Measurements from ENCODE around the gene RNF32.
"Not testable (repeated sequence)": the region's sequence is repeated elsewhere in the genome, so short reads cannot be mapped to it uniquely, and the experiment has no call there.

RNF32 gene

DNA sequence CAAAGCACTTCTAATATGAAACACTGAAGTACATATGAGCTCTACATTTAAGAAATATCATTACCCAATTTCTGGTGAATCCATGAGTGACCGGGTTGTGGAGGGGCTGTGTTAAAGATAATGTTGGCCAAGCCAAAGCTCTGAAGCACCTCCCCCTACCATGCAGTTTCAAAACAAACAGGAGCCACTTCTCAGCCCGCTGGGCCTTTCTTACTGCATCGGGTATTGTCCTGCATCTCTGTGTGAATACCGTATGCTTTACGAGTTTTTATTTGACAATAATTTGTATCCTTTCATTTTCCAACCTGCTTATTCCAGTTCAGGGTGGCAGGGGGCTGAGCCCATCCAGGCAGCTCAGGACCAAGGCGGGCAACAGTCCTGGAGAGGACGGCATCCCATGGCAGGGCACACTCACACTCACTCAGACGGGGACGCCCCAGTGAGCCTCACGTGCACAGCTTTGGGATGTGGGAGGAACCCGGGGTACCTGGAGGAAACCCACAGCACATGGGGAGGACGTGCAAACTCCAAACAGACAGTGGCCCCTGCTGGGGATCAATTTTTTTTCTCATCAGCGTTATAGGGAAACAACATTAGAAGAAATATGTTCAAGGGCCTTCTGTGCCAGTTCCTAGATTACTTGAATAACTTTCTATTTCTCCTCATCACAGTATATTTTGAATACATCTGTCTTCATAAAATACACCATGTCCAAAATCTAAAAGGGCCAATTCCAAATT is 1.9 kb downstream of the RNF32 start:
- DNase-seq = no peak

DNA sequence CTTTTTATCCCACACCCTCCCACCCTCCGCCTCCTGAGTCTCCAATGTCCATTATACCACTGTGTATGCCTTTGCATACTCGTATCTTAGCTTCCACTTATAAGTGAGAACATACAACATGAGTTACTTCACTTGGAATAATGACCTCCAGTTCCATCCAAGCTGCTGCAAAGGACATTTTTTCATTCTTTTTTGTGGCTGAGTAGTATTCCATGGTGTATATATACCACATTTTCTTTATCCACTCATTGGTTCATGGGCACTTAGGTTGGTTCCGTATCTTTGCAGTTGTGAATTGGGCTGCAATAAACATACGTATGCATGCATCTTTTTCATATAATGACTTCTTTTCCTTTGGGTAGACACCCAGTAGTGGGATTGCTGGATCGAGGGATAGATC is 6.8 kb downstream of the RNF32 start:
- not testable (repeated sequence) for DNase-seq

- no peak for DNase-seq
These were observed 9.5 kb downstream of the RNF32 start for GRCh38 chr7:156650042-156650441.

- DNase-seq = no peak
These were observed 10.9 kb downstream of the RNF32 start for GRCh38 chr7:156651474-156651873.

DNA sequence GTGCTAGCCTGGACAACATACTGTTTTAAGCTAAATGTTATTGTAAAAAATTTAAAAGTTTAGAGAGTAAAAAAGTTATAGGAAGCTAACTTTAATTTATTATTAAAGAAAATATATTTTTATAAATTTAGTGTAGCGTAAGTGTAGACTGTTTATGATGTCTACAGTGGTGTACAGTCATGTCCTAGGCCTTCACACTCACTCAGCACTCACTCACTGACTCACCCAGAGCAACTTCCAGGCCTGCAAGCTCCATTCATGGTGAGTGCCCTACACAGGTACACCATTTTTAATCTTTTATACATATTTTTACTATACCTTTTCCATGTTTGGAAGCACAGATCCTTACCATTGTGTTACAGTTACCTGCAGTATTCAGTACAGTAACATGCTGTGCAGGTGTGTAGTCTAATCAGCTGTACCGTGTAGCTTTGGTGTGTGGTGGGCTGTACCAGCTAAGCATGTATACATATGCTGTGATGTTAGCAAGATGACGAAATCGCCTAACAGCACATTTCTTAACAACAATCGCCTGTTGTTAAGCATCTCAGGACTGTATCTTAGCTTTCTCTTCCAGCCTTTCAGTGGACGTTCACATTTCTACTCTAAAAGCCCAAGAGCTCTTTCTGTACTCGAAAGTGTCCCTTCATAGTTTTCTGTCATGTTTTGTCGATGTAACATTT is 12.5 kb downstream of the RNF32 start:
- DNase-seq = no peak

DNA sequence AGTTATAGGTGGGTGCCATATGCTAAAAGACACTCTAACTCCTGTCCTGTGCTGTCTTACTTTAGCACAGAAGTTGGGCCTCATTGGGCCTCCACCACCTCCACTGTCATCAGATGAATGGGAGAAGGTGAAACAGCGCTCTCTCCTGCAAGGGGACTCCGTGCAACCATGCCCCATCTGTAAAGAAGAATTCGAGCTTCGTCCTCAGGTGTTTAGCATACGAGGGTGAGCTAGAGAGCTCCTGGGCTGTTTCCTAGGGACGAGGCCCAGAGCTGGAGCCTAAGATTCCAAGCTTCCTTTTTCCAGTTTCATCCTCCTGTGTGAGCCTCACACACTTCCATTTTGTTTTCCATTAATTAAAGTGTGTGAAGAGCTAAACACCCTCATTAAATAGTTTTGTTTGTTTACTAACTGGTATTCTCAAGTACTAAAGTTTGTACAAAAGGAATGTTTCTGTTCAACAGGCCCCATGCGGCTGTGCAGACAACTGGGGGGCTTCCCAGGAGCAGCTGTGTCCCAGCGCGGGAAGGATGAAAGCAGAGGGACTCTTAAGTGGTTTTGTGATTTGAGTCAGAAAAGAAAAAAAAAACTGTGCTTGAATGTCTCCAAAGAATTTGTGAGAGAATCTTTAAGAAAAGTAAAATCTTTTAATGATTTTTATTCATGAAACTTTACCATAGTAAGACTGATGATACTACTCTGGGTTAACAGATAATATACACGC is 14.1 kb downstream of the RNF32 start:
- no peak for DNase-seq

- DNase-seq = no peak
These were observed 14.7 kb downstream of the RNF32 start for GRCh38 chr7:156655251-156655650.

- no peak for DNase-seq
These were observed 15.4 kb downstream of the RNF32 start for GRCh38 chr7:156655983-156656382.

DNA sequence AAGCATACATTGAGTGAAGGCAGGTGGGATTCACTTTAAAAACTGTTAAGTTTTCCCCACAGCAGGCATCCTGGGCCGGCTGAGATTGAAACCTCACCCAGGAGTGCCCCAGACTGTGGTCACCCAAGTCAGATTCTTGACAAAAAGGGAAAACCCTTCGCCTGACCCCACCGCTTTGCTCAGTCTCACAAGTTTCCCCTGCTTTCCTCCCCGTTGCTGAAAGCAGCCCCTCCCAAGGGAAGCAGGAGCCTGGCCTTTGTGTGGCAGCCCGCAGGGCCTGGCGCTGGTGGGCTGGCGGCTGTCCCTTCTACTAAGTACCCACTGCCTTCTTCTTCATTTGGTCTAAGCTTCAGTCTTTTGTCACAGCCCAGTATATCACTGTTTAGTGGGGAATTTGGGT is 16.0 kb downstream of the RNF32 start:
- no peak for DNase-seq

GRCh38 chr7:156657681-156658080 is 17.1 kb downstream of the RNF32 start:
- DNase-seq = no peak

DNA sequence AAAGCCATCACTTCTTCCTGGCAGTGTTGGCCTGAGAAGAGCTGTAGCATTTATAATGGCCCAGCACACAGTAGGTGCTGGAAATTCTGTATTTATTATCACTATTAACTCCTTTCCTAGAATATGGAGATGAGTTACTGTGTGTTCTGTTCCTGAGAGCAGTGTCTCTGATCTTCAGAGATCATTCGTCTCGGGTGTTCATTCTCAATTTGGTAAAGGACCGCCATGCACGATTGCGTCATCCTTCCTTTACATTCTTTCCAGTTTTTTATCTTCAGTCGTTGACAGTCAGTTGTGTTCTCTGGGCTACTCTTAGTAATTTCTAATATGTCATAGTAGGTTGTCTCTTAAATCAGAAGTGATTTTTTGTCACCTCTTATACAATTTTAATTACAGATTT is 18.6 kb downstream of the RNF32 start:
- DNase-seq = no peak

DNA sequence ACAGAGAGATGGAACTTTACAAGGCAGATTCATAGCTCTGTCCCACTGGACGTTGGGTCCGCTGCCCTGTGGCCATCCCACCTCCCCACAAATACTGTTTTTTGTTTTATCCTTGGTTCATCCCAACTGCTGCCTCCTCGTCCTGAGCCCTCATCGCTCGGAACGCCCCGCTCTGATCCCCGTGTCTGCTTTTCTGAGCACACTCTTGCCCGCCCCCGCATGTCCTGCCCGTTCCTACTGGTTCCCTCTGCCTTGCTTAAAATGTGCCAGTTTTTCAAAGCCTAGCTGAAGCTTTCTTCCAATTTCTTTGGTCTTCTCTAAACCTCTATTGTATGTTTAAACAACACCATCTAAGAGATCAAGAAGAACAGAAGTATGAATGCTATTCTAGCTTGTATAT is 19.4 kb downstream of the RNF32 start:
- DNase-seq = no peak

- DNase-seq = no peak
These were observed 21.1 kb downstream of the RNF32 start for GRCh38 chr7:156661637-156662036.

DNA sequence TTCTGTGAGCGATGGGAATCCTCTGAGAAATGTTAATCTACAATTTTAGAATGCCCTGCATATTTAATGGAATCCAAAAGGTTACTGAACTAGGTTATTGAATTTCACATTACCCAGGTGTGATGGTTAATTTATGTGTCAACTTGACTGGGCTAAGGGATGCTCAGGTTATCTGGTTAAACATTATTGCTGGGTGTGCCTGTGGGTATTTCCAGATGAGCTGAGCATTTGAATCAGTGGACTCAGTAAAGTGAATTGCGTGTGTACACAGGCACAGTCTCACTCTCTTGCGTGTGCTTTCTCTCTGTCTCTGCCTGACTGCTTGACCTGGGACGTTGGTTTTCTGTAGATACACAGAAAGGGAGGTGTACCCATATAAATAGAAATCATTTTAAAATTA is 21.7 kb downstream of the RNF32 start:
- no peak for DNase-seq

DNA sequence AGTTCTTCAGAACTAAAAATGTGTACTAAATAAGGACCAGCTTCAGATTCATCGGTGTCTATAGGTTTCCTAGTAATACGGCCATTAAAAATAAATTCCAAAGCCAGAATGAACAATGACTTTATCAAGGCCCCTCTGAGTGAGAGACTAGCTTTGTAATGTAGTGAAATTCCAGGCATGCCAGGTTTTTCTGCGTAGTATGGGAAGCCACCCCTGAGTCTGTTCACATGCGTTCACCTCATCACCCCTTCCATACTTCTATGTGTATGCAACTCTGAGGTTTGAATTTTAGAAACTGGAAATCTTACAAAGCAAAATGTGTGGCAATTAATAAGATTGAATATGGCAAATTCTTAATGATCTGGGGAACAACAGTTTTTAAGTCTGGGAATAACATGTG is 24.5 kb downstream of the RNF32 start:
- no peak for DNase-seq

GRCh38 chr7:156666368-156667109 is 26.0 kb downstream of the RNF32 start:
- DNase-seq = no peak

- no peak for DNase-seq
These were observed 26.5 kb downstream of the RNF32 start for GRCh38 chr7:156667110-156667426.

GRCh38 chr7:156668130-156668741 is 27.7 kb downstream of the RNF32 start:
- DNase-seq = no peak

DNA sequence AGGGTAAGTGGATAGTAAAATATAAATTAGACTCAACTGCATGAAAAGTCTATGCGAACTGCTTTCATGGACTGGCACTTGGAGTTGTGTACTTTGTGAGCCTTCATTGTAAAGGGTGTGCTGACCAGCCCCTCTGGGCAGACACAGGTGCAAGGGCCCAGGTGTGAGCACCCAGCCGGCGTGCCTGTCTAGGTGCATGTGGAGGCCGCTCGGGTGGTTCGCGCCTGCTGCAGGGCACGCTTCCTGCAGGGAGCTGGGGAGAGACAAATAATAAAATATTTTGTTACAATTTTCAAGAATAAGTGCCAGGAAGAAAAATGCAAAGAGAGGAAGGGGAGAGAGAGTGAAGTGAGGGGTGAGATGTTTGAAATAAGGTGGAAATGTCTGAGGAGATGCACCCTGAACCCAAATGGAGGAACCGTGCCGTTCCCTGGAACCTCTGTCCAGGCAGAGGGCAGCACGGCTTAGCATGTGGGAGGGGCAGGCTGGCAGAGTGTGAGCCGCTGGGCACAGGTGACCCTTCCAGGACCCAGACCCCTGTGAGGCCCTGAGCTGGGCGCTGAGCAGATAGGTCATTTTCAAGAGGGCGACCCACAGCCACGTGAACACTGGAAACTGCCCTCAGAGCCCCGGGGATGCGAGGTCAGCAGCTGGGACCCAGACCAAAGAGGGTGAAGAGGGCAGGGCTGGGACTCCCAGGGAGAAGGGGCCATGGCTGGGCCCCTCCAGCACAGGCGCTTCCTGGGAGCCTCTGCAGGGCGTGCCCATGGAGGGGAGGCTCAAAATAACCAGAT is 28.7 kb downstream of the RNF32 start:
- DNase-seq = no peak

DNA sequence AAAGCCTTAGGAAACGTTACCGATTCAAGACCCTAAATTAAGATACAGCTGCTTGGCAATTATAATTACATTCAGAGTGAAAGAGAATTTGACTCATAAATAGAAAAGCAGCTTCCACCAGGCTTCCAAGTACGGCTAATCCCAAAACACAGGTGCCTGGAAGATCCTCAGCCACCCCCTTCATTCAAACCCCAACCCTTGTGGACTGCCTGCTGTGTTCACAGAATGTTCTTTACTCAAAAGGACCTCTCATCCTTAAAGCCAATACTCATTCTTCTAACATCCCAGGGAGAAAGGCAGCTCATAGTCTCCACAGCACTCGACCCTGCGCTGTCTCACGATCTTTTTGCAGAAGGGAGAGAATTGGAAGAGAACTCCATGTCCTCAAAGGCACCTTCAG is 32.9 kb downstream of the RNF32 start:
- DNase-seq = no peak

- DNase-seq = no peak
These were observed 33.3 kb downstream of the RNF32 start for GRCh38 chr7:156673902-156674301.

DNA sequence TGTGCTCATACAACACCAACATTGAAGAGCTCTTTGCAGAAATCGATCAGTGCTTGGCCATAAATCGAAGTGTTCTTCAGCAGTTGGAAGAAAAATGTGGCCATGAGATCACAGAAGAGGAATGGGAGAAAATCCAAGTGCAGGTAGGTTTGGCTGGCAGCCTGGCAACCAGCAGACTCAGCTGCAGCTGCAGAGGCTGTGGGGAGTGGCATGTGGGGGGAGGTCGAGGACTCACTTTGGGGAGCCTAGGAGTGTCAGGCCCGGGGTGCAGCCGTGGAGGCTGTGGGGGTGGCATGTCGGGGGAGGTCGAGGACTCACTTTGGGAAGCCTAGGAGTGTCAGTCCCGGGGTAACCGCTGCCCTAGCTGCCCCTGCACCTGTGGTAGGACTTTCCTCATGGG is 35.1 kb downstream of the RNF32 start:
- DNase-seq = no peak

All from T-helper 9 cell (primary cell).